GM12865 (cell line): ENCODE results near the gene POU2F1.

ENCODE experiments used
- DNase-seq: peaks from one replicate; pipeline ENCODE4 v3.0.0; 2010; ENCODE audit warnings: low read depth
- H3K4me3 ChIP-seq: 2 replicates; pipeline ENCODE4 v1.5.1; 2011; ENCODE audit warnings: mild to moderate bottlenecking, low read depth, low read length, control low read depth
- TF ChIP-seq, protein P1 (sequence below): IDR thresholded peaks from 2 replicates; pipeline ENCODE4 v1.5.1; 2011; ENCODE audit warnings: low read length, control low read depth, low read depth, inconsistent platforms; ENCODE audit not compliant: insufficient read depth; ENCODE audit errors: missing control alignments

The POU2F1 gene

DNA sequence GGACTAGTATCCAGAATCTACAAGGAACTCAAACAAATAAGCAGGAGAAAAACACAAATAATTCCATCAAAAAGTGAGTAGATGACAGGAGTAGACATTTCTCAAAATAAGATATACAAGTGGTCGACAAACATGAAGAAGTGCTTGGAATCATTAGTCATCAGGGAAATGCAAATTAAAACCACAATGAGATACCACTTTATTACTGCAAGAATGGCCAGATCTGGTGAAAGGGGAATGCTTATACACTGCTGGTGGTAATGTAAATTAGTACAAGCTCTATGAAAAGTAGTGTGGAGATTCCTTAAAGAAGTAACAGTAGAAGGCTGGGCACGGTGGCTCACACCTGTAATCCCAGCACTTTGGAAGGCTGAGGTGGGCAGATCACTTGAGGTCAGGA is 73.8 kb downstream of the POU2F1 start:
- no peak overlapping the region for H3K4me3 ChIP-seq
- TF ChIP-seq, protein P1, sequence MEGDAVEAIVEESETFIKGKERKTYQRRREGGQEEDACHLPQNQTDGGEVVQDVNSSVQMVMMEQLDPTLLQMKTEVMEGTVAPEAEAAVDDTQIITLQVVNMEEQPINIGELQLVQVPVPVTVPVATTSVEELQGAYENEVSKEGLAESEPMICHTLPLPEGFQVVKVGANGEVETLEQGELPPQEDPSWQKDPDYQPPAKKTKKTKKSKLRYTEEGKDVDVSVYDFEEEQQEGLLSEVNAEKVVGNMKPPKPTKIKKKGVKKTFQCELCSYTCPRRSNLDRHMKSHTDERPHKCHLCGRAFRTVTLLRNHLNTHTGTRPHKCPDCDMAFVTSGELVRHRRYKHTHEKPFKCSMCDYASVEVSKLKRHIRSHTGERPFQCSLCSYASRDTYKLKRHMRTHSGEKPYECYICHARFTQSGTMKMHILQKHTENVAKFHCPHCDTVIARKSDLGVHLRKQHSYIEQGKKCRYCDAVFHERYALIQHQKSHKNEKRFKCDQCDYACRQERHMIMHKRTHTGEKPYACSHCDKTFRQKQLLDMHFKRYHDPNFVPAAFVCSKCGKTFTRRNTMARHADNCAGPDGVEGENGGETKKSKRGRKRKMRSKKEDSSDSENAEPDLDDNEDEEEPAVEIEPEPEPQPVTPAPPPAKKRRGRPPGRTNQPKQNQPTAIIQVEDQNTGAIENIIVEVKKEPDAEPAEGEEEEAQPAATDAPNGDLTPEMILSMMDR, result no peak
- no peak for DNase-seq

- DNase-seq, result no peak
- no peak overlapping the region for H3K4me3 ChIP-seq
- TF ChIP-seq, protein P1, result no peak
Observed at GRCh38 chr1:167297222-167298214, 76.8 kb downstream of the POU2F1 start.

DNA sequence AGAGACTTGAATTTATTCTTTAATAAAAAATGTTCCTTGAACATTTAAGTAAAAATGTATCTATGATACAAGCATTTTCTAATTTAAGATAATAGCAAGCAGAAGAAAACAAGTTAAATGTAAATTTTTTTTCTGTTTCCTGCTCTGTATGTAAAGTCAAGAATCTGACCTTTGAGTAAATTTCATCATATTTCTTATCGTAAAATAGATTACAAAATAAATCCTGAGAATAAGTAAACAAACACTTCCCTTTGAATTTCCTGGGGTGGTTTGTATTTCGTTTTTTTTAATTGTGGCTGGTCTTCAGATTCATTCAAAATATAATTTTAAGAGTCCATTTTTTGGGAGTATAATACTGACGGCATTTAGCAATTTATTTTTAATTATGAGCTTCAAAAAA is 77.6 kb downstream of the POU2F1 start:
- TF ChIP-seq, protein P1, result no peak
- DNase-seq, result no peak
- H3K4me3 ChIP-seq, result no peak overlapping the region

- peak; percentile 33 for DNase-seq
- TF ChIP-seq, protein P1, result no peak
- no peak overlapping the region for H3K4me3 ChIP-seq
Observed at GRCh38 chr1:167301355-167301754, 80.7 kb downstream of the POU2F1 start.

- H3K4me3 ChIP-seq, result no peak overlapping the region
- TF ChIP-seq, protein P1, result no peak
- no peak for DNase-seq
Observed at GRCh38 chr1:167304165-167304564, 83.5 kb downstream of the POU2F1 start.

DNA sequence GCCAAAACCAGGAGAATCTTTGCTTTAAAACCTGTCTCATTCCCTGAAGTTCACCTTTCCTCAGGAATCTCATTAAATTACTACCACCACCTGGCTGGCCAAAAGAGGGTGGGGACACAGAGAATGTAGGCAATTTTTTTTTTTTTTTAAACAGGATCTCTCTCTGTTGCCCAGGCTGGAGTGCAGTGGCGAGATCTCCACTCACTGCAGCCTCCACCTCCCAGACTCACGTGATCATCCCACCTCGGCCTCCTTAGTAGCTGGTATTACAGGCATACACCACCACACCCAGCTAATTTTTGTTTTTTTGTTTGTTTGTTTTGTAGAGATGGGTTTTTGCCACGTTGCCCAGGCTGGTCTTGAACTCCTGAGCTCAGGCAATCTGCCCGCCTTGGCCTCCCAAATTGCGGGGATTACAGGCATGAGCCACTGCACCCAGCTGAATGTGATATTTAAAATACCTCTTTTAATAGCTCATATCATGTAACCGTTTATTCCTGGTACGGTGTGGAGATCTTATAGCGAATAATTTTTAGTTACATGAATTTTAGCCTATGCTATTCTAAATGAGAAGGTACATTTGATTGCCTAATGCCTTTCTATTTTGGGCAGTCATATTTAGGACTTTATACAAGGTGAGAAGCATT is 84.5 kb downstream of the POU2F1 start:
- DNase-seq, result no peak

More for the DNA sequence above, 84.5 kb downstream of the POU2F1 start:
- H3K4me3 ChIP-seq, result no peak overlapping the region
- TF ChIP-seq, protein P1, result no peak
